Activated CD4-positive, alpha-beta T cell treated with anti-CD3 and anti-CD28 coated beads, Interleukin-2, amount 50 U/mL, for 4 hours (primary cell): ENCODE measurements around the gene ZNF648.
"Not testable (repeated sequence)": the region's sequence is repeated elsewhere in the genome, so short reads cannot be mapped to it uniquely, and the experiment has no call there.

ENCODE experiments used
- DNase-seq, 2 experiments: peaks; one replicate each; pipeline ENCODE4 v3.0.0-alpha.2; 2020

The ZNF648 gene

GRCh38 chr1:182015360-182015759, 46.2 kb downstream of the ZNF648 start:
- DNase-seq, result no peak

GRCh38 chr1:182010800-182011370, 50.6 kb downstream of the ZNF648 start:
- DNase-seq, result not testable (repeated sequence)

- not testable (repeated sequence) for DNase-seq
These were observed 56.1 kb downstream of the ZNF648 start for GRCh38 chr1:182005398-182005797.

GRCh38 chr1:182004601-182005000, 56.9 kb downstream of the ZNF648 start:
- no peak for DNase-seq
